IMR-90 (cell line): Measurements from ENCODE around the gene IER5L. TPM values are rescaled to one million over a fixed set of nuclear protein-coding genes. Genes with fewer than 3 reads are reported as not detected.

Source experiments
- ATAC-seq: fragments of 200-7000 bp; cut with Tn5 transposase; 2 replicates; pipeline ENCODE4 v1.9.1; 2020; ENCODE audit warnings: low read depth, mild to moderate bottlenecking, moderate library complexity
- BruUV-seq: library from RNA; stranded (reverse); fragments of 400-500 nt; replicated peaks from 2 replicates; lab custom pipeline; 2021; lab: Mats Ljungman, UMichigan
- CTCF ChIA-PET: fragments of 300-600 bp; formaldehyde crosslinking; extraction: SDS; loops from one replicate; lab custom pipeline; 2021; ENCODE audit warnings: antibody characterized with exemption; lab: Yijun Ruan, JAX
- POLR2A ChIA-PET: fragments of 300-600 bp; sonication (Branson Sonifier 250); formaldehyde crosslinking; loops from one replicate; lab custom pipeline; 2022; ENCODE audit warnings: antibody characterized with exemption; ENCODE audit not compliant: unreplicated experiment; lab: Charles Lee
- DNase-seq: peaks from one replicate; pipeline ENCODE4 v3.0.0; 2013
- H2AFZ ChIP-seq: replicated peaks from 2 replicates; pipeline ENCODE3; 2013; ENCODE audit warnings: low read length, mild to moderate bottlenecking; ENCODE audit not compliant: poor library complexity
- H2AK5ac ChIP-seq: 2 replicates; pipeline ENCODE4 v1.6.1; 2013; ENCODE audit warnings: low read depth, low read length, inconsistent platforms
- H2AK9ac ChIP-seq: replicated peaks from 2 replicates; pipeline ENCODE3; 2013; ENCODE audit warnings: mild to moderate bottlenecking, low read depth, low read length, moderate library complexity; ENCODE audit not compliant: poor library complexity
- H2BK120ac ChIP-seq: 2 replicates; pipeline ENCODE4 v1.6.1; 2013; ENCODE audit warnings: low read depth, low read length, inconsistent platforms
- H2BK15ac ChIP-seq: 3 replicates; pipeline ENCODE4 v1.6.1; 2013; ENCODE audit warnings: low read depth, low read length, inconsistent platforms
- H2BK20ac ChIP-seq: 2 replicates; pipeline ENCODE4 v1.6.1; 2013; ENCODE audit warnings: low read depth, mild to moderate bottlenecking, inconsistent platforms, low read length, moderate library complexity
- H2BK5ac ChIP-seq: 2 replicates; pipeline ENCODE4 v1.6.1; 2013; ENCODE audit warnings: mild to moderate bottlenecking, low read depth, low read length, inconsistent platforms; ENCODE audit not compliant: poor library complexity, severe bottlenecking
- H3K14ac ChIP-seq: replicated peaks from 2 replicates; pipeline ENCODE4 v1.6.1; 2013; ENCODE audit warnings: low read depth, low read length, inconsistent platforms
- H3K18ac ChIP-seq: 2 replicates; pipeline ENCODE4 v1.6.1; 2013; ENCODE audit warnings: low read depth, low read length, control low read depth
- H3K23ac ChIP-seq: 2 replicates; pipeline ENCODE4 v1.6.1; 2013; ENCODE audit warnings: low read depth, low read length, inconsistent platforms
- H3K27ac ChIP-seq: 2 replicates; pipeline ENCODE4 v1.5.1; 2013; ENCODE audit warnings: mild to moderate bottlenecking, control low read depth, low read length; ENCODE audit not compliant: insufficient read depth
- H3K27me3 ChIP-seq: 2 replicates; pipeline ENCODE4 v1.6.1; 2013; ENCODE audit warnings: low read length; ENCODE audit not compliant: control insufficient read depth, insufficient read depth
- H3K36me3 ChIP-seq: 2 replicates; pipeline ENCODE4 v1.6.1; 2013; ENCODE audit warnings: low read length, mixed read lengths; ENCODE audit not compliant: control insufficient read depth, insufficient read depth
- H3K4ac ChIP-seq: 2 replicates; pipeline ENCODE4 v1.6.1; 2013; ENCODE audit warnings: low read depth, low read length, inconsistent platforms
- H3K4me1 ChIP-seq: 2 replicates; pipeline ENCODE4 v1.6.1; 2013; ENCODE audit warnings: low read length, mixed read lengths; ENCODE audit not compliant: control insufficient read depth, insufficient read depth
- H3K4me2 ChIP-seq: 2 replicates; pipeline ENCODE4 v1.6.1; 2013; ENCODE audit warnings: low read depth, mild to moderate bottlenecking, control low read depth, low read length, moderate library complexity
- H3K4me3 ChIP-seq: 2 replicates; pipeline ENCODE4 v1.5.1; 2013; ENCODE audit warnings: low read depth, mild to moderate bottlenecking, control low read depth, low read length, moderate library complexity; ENCODE audit not compliant: insufficient read depth
- H3K56ac ChIP-seq: 2 replicates; pipeline ENCODE4 v1.6.1; 2013; ENCODE audit warnings: low read length, inconsistent platforms; ENCODE audit not compliant: insufficient read depth; ENCODE audit errors: extremely low read depth
- H3K79me1 ChIP-seq, 2 experiments: 2 replicates each; pipeline ENCODE4 v1.6.1; 2013; ENCODE audit warnings: low read length in 2 of 2, inconsistent platforms in 1 of 2, low read depth in 1 of 2
- H3K9ac ChIP-seq: 2 replicates; pipeline ENCODE4 v1.6.1; 2013; ENCODE audit warnings: low read depth, low read length, control low read depth
- H3K9me1 ChIP-seq: 2 replicates; pipeline ENCODE4 v1.6.1; 2013; ENCODE audit warnings: low read length, inconsistent platforms; ENCODE audit not compliant: insufficient read depth
- H3K9me3 ChIP-seq: 2 replicates; pipeline ENCODE4 v1.6.1; 2013; ENCODE audit warnings: low read length; ENCODE audit not compliant: control insufficient read depth, insufficient read depth
- H4K20me1 ChIP-seq: 2 replicates; pipeline ENCODE4 v1.6.1; 2013; ENCODE audit warnings: low read length, inconsistent platforms; ENCODE audit not compliant: insufficient read depth
- H4K5ac ChIP-seq: 2 replicates; pipeline ENCODE4 v1.6.1; 2013; ENCODE audit warnings: mild to moderate bottlenecking, low read depth, low read length, control low read depth
- H4K8ac ChIP-seq, 2 experiments: 2 replicates each; pipeline ENCODE4 v1.6.1; 2013; ENCODE audit warnings: low read depth in 2 of 2, low read length in 2 of 2, control low read depth in 1 of 2, inconsistent platforms in 1 of 2
- H4K91ac ChIP-seq: 2 replicates; pipeline ENCODE4 v1.6.1; 2013; ENCODE audit warnings: low read depth, low read length, inconsistent platforms; ENCODE audit not compliant: insufficient read depth
- BHLHE40 ChIP-seq: fragments of 150-350 bp; IDR thresholded peaks from 2 replicates; pipeline ENCODE4 v1.6.1; 2016; ENCODE audit warnings: mild to moderate bottlenecking, low read depth, low read length
- CEBPB ChIP-seq: IDR thresholded peaks from 2 replicates; pipeline ENCODE4 v1.6.1; 2012; ENCODE audit warnings: low read depth, low read length, improper control_type of control experiment
- CHD1 ChIP-seq: IDR thresholded peaks from 2 replicates; pipeline ENCODE4 v1.6.1; 2012; ENCODE audit warnings: low read depth, low read length, improper control_type of control experiment
- ELK1 ChIP-seq: fragments of 150-350 bp; IDR thresholded peaks from 2 replicates; pipeline ENCODE4 v1.6.1; 2016; ENCODE audit warnings: low read depth, mild to moderate bottlenecking, low read length, moderate library complexity, borderline replicate concordance
- FOS ChIP-seq: fragments of 150-350 bp; IDR thresholded peaks from 2 replicates; pipeline ENCODE4 v1.6.1; 2016; ENCODE audit warnings: low read depth, low read length
- MAFK ChIP-seq: IDR thresholded peaks from 2 replicates; pipeline ENCODE4 v1.6.1; 2012; ENCODE audit warnings: low read depth, low read length, improper control_type of control experiment
- MXI1 ChIP-seq: IDR thresholded peaks from 2 replicates; pipeline ENCODE4 v1.6.1; 2012; ENCODE audit warnings: low read depth, mild to moderate bottlenecking, low read length, moderate library complexity, borderline replicate concordance
- NFE2L2 ChIP-seq: fragments of 150-350 bp; IDR thresholded peaks from 2 replicates; pipeline ENCODE4 v1.6.1; 2016; ENCODE audit warnings: low read depth, mild to moderate bottlenecking, low read length
- RAD21 ChIP-seq: IDR thresholded peaks from 2 replicates; pipeline ENCODE4 v1.6.1; 2012; ENCODE audit warnings: low read length, improper control_type of control experiment
- RCOR1 ChIP-seq: IDR thresholded peaks from 2 replicates; pipeline ENCODE4 v1.6.1; 2012; ENCODE audit warnings: mild to moderate bottlenecking, low read length, improper control_type of control experiment; ENCODE audit not compliant: insufficient replicate concordance
- RFX5 ChIP-seq: IDR thresholded peaks from 2 replicates; pipeline ENCODE4 v1.8.0; 2012; ENCODE audit warnings: low read depth, mild to moderate bottlenecking, low read length, moderate library complexity
- SMC3 ChIP-seq: fragments of 150-350 bp; IDR thresholded peaks from 2 replicates; pipeline ENCODE4 v1.6.1; 2016; ENCODE audit warnings: low read depth, mild to moderate bottlenecking, antibody characterized with exemption, low read length, moderate library complexity
- WGBS, 2 experiments: methylation state at CpG; one replicate each; pipeline versions ENCODE4 v1.1.5 to v1.1.7; 2013; ENCODE audit warnings: missing lambda C conversion rate in 2 of 2; ENCODE audit not compliant: insufficient read length in 1 of 2; ENCODE audit errors: extremely low coverage in 2 of 2; 5-methylcytosine and 5-hydroxymethylcytosine counted together
- dilution Hi-C: fragments of 300-500 bp; cut with HindIII; formaldehyde crosslinking; loops from one replicate; pipeline ENCODE4 v1.14.3; 2018; ENCODE audit warnings: low sequenced_read_pairs; ENCODE audit not compliant: unreplicated experiment
- in situ Hi-C: fragments of 300-500 bp; cut with MboI; formaldehyde crosslinking; loops from 3 replicates; pipeline ENCODE4 v1.14.3; 2019; ENCODE audit warnings: low sequenced_read_pairs, inconsistent platforms, mixed read lengths
- intact Hi-C: fragments of 100-400 bp; cut with micrococcal nuclease; formaldehyde crosslinking; loops from 2 replicates; pipeline ENCODE4 v1.10.0; 2022
- polyA plus RNA-seq, 3 experiments: library from polyadenylated mRNA; depleted of rRNA; stranded (reverse); fragments of >200 nt; gene quantifications; 2 replicates each; pipeline ENCODE4 v1.2.3, GENCODE V29; 2012; ENCODE audit warnings: low replicate concordance in 1 of 3
- total RNA-seq: library from RNA; depleted of rRNA; stranded (reverse); fragments of >200 nt; gene quantifications from 2 replicates; pipeline ENCODE4 v1.2.3, GENCODE V29; 2012
- TF ChIP-seq, protein P1 (sequence below): fragments of 150-350 bp; IDR thresholded peaks from 2 replicates; pipeline ENCODE4 v1.6.1; 2017; ENCODE audit warnings: mild to moderate bottlenecking, antibody characterized with exemption, low read length, low read depth
- TF ChIP-seq, protein P2 (sequence below): conservative IDR thresholded peaks from 2 replicates; pipeline ENCODE4 v1.5.1; 2012; ENCODE audit warnings: mild to moderate bottlenecking, low read depth, low read length, improper control_type of control experiment

Gene IER5L
- total and polyA plus RNA-seq, 2 of the 4 experiments (the other 2 are of a cell fraction) = 12.5 to 13.4 TPM

DNA sequence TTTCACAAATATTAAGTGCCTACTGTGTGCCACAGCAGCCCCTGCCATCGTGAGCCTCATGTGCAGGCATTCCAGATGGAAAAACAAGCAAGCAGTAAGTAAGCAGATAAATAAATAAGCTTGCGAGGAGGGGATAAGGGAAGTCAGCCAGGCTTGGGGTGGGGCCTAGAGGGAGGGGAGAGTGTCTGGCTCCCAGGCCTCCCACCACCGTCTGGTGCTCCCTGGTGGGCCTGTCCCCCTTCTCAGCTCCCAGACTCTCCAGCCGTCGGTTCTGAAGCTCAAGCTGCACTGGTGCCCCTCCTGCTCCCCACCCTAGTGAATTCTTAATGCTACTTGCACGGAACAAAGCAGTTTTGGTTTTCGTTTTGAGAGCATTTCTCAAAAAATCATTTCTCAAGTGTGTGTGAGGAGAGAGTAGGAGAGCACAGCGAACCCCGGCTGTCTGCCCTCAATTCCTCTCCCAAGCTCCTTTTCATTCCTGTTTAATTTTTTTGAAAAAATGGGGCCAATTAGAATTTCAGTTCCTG lies 6.6 kb upstream of the IER5L start:
- H2BK20ac ChIP-seq = no peak overlapping the region
- no peak overlapping the region for H3K27ac ChIP-seq
- WGBS, 2 experiments = no CpG with 5 or more reads among the region's 9 CpGs
- in situ Hi-C loops (no loop called here), dilution Hi-C loops (no loop called here), intact Hi-C loops (no loop called here)
- ChIA-PET CTCF (interaction anchor here (1.2 kb wide), 1 partner anchor 10 kb away, joined by 3 read pairs; no protein-coding TSS in a partner anchor), POLR2A (no interaction called here)
- H2BK5ac ChIP-seq = no peak overlapping the region
- DNase-seq = no peak
- TF ChIP-seq MAFK = no peak
- no peak for TF ChIP-seq NFE2L2
- TF ChIP-seq, protein P1, sequence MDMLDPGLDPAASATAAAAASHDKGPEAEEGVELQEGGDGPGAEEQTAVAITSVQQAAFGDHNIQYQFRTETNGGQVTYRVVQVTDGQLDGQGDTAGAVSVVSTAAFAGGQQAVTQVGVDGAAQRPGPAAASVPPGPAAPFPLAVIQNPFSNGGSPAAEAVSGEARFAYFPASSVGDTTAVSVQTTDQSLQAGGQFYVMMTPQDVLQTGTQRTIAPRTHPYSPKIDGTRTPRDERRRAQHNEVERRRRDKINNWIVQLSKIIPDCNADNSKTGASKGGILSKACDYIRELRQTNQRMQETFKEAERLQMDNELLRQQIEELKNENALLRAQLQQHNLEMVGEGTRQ = no peak
- no peak for TF ChIP-seq ELK1
- TF ChIP-seq CEBPB = no peak
- TF ChIP-seq RAD21 = no peak
- TF ChIP-seq, protein P2, sequence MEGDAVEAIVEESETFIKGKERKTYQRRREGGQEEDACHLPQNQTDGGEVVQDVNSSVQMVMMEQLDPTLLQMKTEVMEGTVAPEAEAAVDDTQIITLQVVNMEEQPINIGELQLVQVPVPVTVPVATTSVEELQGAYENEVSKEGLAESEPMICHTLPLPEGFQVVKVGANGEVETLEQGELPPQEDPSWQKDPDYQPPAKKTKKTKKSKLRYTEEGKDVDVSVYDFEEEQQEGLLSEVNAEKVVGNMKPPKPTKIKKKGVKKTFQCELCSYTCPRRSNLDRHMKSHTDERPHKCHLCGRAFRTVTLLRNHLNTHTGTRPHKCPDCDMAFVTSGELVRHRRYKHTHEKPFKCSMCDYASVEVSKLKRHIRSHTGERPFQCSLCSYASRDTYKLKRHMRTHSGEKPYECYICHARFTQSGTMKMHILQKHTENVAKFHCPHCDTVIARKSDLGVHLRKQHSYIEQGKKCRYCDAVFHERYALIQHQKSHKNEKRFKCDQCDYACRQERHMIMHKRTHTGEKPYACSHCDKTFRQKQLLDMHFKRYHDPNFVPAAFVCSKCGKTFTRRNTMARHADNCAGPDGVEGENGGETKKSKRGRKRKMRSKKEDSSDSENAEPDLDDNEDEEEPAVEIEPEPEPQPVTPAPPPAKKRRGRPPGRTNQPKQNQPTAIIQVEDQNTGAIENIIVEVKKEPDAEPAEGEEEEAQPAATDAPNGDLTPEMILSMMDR = no peak
- no peak for TF ChIP-seq CHD1
- TF ChIP-seq FOS = no peak
- TF ChIP-seq MXI1 = no peak
- TF ChIP-seq BHLHE40 = no peak
- TF ChIP-seq SMC3 = no peak
- TF ChIP-seq RCOR1 = no peak
- TF ChIP-seq RFX5 = no peak
- peaks cover 6% of the 10 kb centered on the region for H3K9me1 ChIP-seq
- no peak overlapping the region for H3K9ac ChIP-seq
- no peak for ATAC-seq
- H3K27me3 ChIP-seq = no peaks in the 10 kb centered on the region
- no peaks in the 10 kb centered on the region for H3K4me1 ChIP-seq
- H3K9me3 ChIP-seq = peaks cover 3% of the 10 kb centered on the region; the same call in 1 of the 2 replicates
- H4K91ac ChIP-seq = no peak overlapping the region
- no peak overlapping the region for H2BK15ac ChIP-seq
- no peaks in the 10 kb centered on the region for H3K79me1 ChIP-seq
- H4K8ac ChIP-seq = peak overlapping the region in 1 of 2 experiments; percentile 55; a peak in 1 of 4 replicates
- H3K4me2 ChIP-seq = no peak overlapping the region
- no peak overlapping the region for H3K4ac ChIP-seq
- H3K56ac ChIP-seq = no peak overlapping the region
- H3K23ac ChIP-seq = no peak overlapping the region
- H3K36me3 ChIP-seq = no peaks in the 10 kb centered on the region
- no peak overlapping the region for H4K5ac ChIP-seq
- H2AK5ac ChIP-seq = no peak overlapping the region
- no peak overlapping the region for H2BK120ac ChIP-seq
- no peak overlapping the region for H3K18ac ChIP-seq
- H4K20me1 ChIP-seq = no peaks in the 10 kb centered on the region
- no peak overlapping the region for H2AK9ac ChIP-seq
- H3K4me3 ChIP-seq = no peak overlapping the region
- H2AFZ ChIP-seq = peak overlapping the region; percentile 38
- BruUV-seq = no TSS peak
- no peak overlapping the region for H3K14ac ChIP-seq
